ENCODE results near the gene SPTBN5.

Gene SPTBN5

DNA sequence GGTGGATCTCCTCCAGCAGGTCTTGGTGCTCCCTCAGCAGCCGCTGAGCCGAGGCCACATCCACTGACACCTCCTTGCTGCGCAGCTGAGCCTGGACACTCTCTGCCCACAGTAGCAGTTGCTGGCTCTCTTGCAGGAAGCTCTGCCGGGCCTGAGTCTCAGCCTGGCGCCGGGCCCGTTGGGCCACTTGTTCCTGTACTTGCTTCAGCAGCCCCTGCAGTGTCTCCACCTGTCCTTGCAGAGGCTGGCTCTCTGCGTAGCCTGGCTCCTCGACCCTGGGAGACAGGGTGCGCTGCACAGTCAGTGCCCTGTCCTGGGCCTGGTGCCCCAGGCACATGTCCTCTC, 15.5 kb downstream of the SPTBN5 start:
- DNase-seq (ENCODE audit: low spot score) = no peak
- TF ChIP-seq CTCF (IDR thresholded peaks at IDR 0.05; ENCODE audit: extremely low read depth, missing control alignments) = no peak

DNA sequence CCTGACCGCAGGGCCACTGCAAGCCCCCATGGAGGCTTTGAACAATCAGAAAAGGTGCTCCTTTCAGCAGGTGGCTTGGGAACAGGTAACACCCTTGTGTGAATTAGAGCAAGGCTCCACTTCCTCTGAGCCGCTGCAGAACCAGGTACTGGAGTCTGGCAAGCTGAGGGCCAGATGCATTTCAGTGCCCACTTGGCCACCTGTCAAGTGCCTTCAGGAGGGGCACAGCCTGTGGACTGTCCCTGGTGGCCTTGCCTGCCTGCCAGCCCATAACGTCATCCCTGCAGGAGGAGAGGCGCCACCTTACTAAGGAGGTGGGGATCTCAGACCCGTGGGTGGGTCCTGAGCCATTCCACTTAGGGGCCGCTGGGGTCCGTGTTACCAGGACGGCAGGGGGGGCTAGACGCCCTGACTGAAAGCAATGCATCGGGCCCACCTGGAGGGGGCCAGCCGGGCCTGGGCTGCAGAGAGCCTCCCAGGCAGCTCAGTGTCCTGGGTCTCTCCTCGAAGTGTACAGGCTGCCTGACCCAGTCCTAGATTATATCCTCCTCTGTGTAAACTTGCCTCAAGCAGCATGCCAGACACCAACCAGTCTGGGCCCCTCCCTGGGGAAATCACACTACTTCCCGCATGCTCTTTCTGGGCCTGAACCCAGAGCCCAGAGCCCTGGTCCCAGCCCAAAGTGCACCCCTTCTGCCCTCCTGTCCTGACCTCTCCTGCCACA, 16.1 kb downstream of the SPTBN5 start:
- no peak for TF ChIP-seq CTCF (IDR thresholded peaks at IDR 0.05; ENCODE audit: extremely low read depth, missing control alignments)
- no peak for DNase-seq (ENCODE audit: low spot score)

- no peak for TF ChIP-seq CTCF (IDR thresholded peaks at IDR 0.05; ENCODE audit: extremely low read depth, missing control alignments)
- no peak for DNase-seq (ENCODE audit: low spot score)
Observed at GRCh38 chr15:41876689-41877088, 17.2 kb downstream of the SPTBN5 start.

DNA sequence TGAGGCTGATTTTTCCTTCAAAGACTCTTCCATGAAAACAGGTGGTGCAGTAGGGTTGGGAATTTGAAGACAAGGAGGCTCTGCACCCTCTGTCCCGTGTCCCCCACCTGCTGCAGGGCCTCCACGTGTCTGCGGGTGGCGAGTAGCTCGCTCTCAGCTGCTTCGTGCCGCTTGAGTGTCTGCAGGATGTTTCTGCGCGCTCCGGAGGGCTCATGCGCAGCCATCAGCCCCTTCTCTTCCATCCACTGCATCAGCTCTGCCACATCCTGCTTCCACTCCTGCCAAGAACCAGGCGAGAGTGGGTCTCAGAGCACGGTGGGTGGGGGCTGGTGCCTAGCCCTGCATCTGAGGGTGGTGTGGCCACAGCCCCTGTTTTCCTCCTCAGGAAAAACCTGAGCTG, 17.8 kb downstream of the SPTBN5 start:
- TF ChIP-seq CTCF (IDR thresholded peaks at IDR 0.05; ENCODE audit: extremely low read depth, missing control alignments) = no peak
- no peak for DNase-seq (ENCODE audit: low spot score)

- no peak for TF ChIP-seq CTCF (IDR thresholded peaks at IDR 0.05; ENCODE audit: extremely low read depth, missing control alignments)
- no peak for DNase-seq (ENCODE audit: low spot score)
Observed at GRCh38 chr15:41874736-41875135, 19.1 kb downstream of the SPTBN5 start.

GRCh38 chr15:41873711-41874110, 20.1 kb downstream of the SPTBN5 start:
- DNase-seq (ENCODE audit: low spot score) = no peak
- TF ChIP-seq CTCF (IDR thresholded peaks at IDR 0.05; ENCODE audit: extremely low read depth, missing control alignments) = no peak

DNA sequence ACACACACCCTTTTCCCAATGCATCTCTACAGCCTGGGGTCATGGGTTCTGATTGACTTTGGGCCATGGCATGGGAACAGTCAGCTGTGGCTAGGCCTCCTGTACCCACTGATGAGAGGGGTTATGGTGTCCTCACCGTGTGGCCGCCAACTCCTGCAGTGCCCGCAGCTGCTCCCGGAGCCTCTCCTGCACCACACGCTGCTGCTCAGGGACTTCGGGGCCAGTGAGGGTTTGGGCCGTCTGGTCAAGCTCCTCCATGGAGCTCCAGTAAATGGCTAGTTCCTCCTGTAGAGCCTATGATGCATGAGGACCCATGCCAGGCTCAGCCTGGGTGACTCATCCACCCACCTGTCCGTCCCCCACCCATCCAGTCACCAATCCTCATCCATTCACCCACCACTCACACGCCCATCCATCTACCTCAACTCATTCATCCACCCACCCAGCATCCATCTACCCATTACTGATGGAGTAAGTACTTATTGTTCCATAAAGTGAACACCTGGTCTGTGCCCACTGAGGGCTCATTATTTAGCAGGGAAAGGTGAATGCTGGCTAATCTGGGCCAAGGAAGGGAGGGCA, 21.6 kb downstream of the SPTBN5 start:
- TF ChIP-seq CTCF (IDR thresholded peaks at IDR 0.05; ENCODE audit: extremely low read depth, missing control alignments) = no peak
- DNase-seq (ENCODE audit: low spot score) = no peak

All from GM20000 (cell line).